ENCODE results near the gene SLC4A8.
"Not testable (repeated sequence)": the region's sequence is repeated elsewhere in the genome, so short reads cannot be mapped to it uniquely, and the experiment has no call there.

SLC4A8 gene

DNA sequence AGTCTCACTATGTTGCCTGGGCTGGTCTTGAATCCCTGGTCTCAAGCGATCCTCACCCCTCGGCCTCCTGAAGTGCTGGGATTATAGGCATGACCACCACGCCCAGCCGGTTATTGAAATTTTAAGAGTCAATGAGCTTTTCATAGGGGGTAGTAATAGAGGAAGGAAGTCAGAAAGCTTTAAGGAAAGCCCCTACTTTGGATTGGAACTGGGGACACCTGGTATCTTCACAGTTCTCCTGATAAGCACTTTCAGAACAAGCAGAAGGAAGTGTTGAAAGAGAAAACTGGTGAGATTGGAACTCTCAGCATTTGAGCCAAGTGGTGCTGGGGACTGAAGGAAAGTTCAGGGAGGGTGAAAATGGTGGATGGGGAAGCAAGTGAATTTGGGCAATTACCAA is 5.1 kb downstream of the SLC4A8 start:
- no peak for DNase-seq (ENCODE audit: low spot score)

DNA sequence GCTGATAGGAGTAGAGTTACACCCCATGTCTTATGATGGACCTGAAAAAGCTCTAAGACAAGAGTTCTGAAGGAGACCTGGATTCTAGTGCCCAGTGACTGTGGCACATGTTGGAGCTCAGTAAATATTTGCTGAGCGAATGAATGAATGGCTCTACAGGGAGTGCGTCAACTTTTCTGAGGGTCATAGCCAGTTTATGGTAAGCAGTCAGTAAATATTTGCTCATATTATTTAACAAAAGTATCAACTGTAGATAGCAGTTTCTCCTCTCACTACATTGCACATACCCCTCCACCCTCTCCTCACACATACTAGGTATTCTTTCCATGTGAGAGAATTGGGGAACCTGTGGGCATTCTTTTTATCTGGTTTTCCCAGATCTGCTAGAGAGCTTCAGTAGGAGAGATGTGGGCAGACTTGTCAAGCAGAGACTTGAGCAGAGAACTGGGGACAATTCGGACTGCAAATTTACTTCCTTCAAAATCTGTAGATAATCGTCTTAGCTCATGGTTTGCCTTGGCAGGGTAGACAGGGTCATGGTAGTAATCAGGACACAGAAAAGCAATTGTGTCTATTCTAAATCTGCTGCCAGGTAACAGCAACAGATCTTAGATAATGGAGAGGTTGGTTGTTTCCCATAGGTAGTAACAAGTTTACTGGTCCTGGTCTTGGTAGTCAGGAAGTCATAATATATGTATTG is 5.7 kb downstream of the SLC4A8 start:
- DNase-seq (ENCODE audit: low spot score): no peak

GRCh38 chr12:51432921-51433320 is 8.3 kb downstream of the SLC4A8 start:
- no peak for DNase-seq (ENCODE audit: low spot score)

DNA sequence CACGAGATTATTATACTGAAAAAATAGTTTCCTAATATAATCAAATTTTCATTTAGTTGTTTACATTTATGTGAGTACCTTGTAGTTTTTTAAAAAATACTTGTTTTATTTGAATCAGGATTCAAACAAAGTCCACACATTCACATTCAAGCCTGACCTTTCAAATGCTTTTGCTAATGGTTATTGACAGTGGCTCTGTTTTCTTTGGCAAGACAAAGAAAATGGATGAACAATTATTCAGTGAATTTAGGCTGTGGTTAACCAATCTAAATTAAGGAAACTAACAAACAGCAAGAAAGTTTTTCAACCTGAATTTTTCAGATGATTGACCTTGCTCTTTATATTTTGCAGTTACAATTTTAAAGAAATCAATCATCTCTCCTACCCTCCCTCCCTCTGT is 9.7 kb downstream of the SLC4A8 start:
- DNase-seq (ENCODE audit: low spot score): no peak

- no peak for DNase-seq (ENCODE audit: low spot score)
Measured at GRCh38 chr12:51437431-51437830, 12.8 kb downstream of the SLC4A8 start.

GRCh38 chr12:51439330-51439729 is 14.7 kb downstream of the SLC4A8 start:
- DNase-seq (ENCODE audit: low spot score): no peak

DNA sequence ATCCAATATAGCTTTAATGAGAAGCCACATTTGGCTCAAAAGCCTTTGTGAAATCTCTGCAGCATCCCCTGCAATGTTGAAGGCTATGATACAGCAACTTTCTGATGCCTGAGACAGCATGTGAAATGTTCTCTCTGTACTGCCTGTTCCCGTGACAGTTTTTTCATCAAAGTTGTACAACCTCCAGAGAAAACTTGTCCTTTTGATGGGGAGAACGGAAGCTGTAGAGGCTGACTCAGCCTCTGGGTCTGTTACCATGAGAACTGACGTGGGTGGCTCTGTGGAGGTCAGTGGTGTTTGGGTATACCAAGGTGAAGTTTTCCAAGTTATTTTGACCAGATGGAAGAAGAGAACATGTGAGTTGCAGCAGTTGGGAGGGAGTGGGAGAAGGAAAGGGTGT is 17.0 kb downstream of the SLC4A8 start:
- DNase-seq (ENCODE audit: low spot score): no peak

DNA sequence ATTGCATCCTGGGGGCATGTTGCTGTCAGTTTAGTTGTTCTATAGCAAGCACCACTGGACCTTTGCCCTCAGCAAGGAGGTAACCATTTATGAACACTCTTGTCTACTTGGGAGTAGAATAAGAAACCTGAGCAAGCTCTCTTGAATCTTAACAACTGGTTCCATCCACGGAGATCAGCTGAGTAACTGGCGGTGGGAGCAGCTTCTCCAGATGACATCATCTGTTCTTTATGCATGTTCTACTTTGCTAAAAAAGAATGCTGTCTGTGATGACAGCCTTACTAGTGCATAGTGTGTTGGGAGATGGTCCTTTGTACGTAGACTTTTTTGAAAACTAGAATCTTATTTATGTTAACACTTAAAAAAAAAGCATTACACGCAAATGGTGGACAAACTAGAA is 17.7 kb downstream of the SLC4A8 start:
- no peak for DNase-seq (ENCODE audit: low spot score)

DNA sequence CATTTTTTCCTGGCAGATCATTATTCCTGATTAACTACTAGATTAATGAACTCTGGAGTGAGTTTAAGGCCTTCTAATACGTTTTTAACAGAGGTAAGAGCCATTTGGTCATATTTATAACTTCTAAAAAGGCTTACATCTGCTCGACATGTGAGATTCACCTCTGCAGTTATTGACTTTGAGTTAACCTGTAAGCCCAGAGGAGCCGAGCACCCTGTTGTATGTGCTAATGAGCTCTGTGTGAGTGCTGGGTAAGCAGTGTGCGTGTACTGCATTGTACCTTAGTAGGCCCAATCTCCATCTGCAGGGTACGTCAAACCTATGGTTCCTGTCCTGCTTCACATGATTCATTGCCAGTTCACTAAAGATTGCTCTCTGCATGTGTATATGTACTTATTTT is 18.9 kb downstream of the SLC4A8 start:
- DNase-seq (ENCODE audit: low spot score): no peak

GRCh38 chr12:51448618-51449256 is 24.1 kb downstream of the SLC4A8 start:
- DNase-seq (ENCODE audit: low spot score): no peak

DNA sequence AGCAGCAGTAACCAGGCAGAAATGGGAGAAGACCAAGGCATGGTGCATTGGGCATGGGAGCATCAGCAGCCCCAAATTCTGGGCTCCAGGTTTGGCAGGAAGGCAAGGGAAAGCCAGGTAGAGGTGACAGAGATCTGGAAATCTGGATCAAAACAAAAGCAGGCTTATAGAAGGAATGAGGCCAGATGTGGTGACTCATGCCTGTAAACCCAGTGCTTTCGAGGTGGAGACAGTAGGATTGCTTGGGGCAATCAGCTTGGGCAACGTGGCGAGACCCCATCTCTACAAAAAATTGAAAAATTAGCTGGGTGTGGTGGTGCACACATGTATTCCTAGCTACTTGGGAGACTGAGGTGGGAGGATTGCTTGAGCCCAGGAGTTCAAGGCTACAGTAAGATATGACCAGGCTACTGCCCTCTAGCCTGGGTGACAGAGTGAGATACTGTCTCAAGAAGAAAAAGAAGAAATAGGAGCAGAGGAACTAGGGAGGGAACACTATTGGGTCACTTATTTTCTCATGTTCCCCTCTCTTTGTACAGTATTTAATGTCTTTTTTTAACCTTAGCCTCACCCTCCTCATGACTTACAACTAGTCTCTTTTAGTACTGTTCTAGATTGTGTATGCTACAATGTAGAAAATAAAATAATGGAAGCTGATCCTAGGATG is 25.1 kb downstream of the SLC4A8 start:
- DNase-seq (ENCODE audit: low spot score): no peak

GRCh38 chr12:51450333-51450732 is 25.7 kb downstream of the SLC4A8 start:
- DNase-seq (ENCODE audit: low spot score): no peak

- no peak for DNase-seq (ENCODE audit: low spot score)
Measured at GRCh38 chr12:51450806-51451205, 26.2 kb downstream of the SLC4A8 start.

DNA sequence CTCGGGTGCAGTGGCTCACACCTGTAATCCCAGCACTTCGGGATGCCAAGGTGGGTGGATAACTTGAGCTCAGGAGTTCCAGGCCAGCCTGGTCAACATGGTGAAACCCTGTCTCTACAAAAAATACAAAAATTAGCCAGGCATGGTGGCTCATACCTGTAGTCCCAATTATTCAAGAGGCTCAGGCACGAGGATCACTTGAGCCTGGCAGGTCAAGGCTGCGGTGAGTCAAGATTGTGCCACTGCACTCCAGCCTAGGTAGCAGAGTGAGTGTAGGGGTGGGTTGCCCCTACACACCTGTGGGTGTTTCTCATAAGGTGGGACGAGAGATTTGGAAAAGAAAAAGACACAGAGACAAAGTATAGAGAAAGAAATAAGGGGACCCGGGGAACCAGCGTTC is 29.4 kb downstream of the SLC4A8 start:
- not testable (repeated sequence) for DNase-seq (ENCODE audit: low spot score)

GRCh38 chr12:51455050-51455449 is 30.4 kb downstream of the SLC4A8 start:
- DNase-seq (ENCODE audit: low spot score): not testable (repeated sequence)

GRCh38 chr12:51458635-51459034 is 34.0 kb downstream of the SLC4A8 start:
- DNase-seq (ENCODE audit: low spot score): no peak

DNA sequence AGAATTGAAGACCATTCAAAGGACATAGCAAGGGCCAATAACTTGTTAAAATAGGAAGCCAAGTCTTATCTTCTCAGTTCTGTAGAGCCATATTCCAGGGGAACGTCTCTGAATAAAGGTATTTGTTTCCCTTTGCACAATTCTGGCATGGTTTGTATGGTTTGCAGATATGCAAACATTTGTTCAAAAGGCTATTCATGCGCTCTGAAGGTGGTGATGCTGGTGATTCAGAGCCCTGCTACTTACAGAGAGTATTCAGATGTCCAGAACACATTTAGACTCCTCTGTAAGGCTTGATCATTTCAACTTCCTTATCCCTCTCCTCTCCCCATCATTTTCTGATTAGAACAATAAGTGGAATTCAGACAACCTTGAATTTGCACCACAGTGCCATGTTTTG is 35.9 kb downstream of the SLC4A8 start:
- no peak for DNase-seq (ENCODE audit: low spot score)

- no peak for DNase-seq (ENCODE audit: low spot score)
Measured at GRCh38 chr12:51465491-51465890, 40.9 kb downstream of the SLC4A8 start.

GRCh38 chr12:51470116-51470515 is 45.5 kb downstream of the SLC4A8 start:
- DNase-seq (ENCODE audit: low spot score): no peak

GRCh38 chr12:51471111-51471864 is 46.7 kb downstream of the SLC4A8 start:
- DNase-seq (ENCODE audit: low spot score): no peak

GRCh38 chr12:51472984-51473383 is 48.4 kb downstream of the SLC4A8 start:
- no peak for DNase-seq (ENCODE audit: low spot score)

- no peak for DNase-seq (ENCODE audit: low spot score)
Measured at GRCh38 chr12:51473947-51474346, 49.3 kb downstream of the SLC4A8 start.

DNA sequence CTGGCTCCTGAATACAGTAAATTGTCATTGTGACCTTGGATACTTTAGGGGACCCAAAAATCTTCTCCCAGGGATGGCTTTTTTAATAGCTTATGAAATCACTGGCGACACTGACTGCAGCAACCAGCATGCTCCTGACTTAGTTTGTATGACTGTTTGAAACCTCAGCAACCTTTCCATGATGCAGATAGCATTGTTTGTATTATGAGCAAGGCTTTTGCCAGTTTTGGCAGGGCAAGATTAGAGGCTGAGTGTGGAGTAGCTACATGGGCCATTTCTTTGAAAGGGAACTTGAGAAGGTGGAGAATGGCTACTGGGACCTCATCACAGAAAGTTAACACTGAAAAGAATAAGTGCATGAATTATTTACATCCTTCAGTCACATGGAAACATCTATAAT is 50.9 kb downstream of the SLC4A8 start:
- DNase-seq (ENCODE audit: low spot score): no peak
